MM.1S (cell line): ENCODE data around the gene ACVR2B.

Source experiments
- CTCF ChIP-seq: fragments of 300-600 bp; sonication (generic); IDR thresholded peaks from 2 replicates; pipeline ENCODE4 v1.5.1; 2016; ENCODE audit warnings: antibody characterized with exemption, low read length, mixed read lengths
- EZH2 ChIP-seq: fragments of 300-600 bp; sonication (generic); optimal IDR thresholded peaks from 2 replicates; pipeline ENCODE3; 2017; ENCODE audit warnings: low read depth, mild to moderate bottlenecking, antibody characterized with exemption, low read length, mixed read lengths

- no peak for TF ChIP-seq CTCF
- no peak for TF ChIP-seq EZH2
Observed at GRCh38 chr3:38454178-38454883, 641 bp downstream of the ACVR2B start.
